GM18868 (cell line): ENCODE measurements around the gene DRAXIN.
A peak's percentile ranks its signal among the peaks of the same experiment; 100 is the strongest.

Experiments
- ATAC-seq: cut with Tn5 transposase; IDR thresholded peaks from one replicate; pipeline ENCODE4 v1.9.1; 2021; ENCODE audit warnings: mild to moderate bottlenecking, moderate library complexity; ENCODE audit not compliant: unreplicated experiment

Gene DRAXIN

DNA sequence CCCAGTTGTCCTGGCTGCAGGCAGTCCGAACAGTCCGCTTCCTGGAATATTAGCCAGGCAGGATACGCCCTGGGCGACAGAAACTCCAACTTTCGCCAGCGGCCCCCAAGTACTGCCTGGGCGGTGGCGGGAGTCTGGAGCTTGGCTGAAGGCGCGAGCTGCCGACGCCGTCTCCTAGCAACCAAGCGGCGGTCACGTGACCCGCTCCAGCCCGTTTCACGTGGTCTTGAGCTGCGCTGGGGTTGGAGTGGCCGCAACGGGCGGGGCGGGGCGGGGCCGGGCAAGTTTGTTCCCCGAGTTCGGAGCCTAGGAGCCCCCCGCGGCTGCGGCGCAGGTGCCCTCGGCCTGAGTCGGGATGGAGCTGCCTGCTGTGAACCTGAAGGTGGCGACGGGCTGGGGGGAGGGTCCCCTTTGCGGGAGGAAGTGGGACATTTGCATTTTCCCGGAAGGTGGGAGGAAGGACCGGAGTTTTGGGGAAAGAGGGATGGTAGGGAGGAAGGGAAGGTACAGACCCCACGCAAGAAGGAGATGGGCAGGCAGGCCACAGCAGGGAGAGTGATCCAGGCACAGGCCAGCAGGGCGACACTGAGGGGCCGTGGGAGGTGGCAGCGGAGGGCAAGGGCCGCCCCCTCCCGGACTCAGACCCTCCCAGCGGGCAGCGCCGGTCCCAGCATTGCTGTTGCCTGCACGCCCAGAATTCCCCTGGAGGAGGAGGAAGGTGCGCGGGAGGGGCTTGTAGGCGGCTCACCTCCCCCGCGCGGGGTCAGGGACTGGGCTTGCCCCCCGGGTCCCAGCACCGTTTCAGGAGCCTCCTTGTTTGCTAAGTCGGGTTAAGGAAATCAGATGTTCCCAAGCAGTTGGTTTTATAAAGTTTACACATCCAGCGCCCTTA, 44.6 kb downstream of the DRAXIN start, which contains the start of gene AGTRAP:
AGTRAP (plus strand) TSS at position 283 of the 892 bp plus-strand sequence; CDS start at position 356, 73 bp downstream.
- peak; percentile 73 for ATAC-seq

DNA sequence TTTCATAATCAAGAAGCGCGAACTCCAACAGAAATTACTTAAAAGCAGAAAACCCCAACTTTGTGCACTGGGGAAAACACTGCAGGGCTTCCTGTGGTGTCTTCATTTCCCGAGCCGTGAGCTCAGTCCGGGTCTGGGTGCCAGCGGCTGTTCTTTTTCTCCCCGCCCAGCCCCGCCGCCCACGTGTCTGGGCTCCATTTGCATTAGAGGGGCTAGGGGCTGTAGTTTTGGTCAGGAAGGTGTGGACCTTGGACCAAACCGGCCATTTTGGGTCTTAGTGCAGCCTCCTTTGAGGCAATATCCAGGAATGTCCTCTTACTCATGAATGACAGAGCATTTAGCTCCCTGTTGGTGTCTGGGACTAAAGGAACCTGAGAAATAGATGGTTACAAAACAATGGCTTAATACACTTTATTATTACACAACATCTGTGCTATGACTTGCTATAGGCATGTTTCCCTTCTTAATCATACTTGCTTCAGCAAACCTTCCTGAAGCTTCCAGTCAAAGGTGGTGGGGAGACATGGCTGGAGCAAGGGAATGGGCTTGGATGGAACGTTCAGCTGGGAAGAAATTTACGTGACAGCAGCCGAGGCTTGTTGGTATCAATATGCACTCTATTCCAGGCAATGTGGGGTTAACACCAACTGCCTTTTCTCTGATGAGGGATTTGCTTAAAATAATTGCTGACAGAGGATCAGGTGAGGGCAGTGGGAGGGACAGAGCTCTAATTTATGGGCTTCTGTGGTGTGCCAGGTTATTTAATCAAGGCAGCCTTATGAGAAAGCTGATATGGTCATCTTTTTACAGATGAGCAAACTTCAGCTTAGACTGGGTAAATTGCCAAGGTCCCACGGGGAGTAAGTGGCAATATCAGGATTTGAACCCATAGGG, 45.5 kb downstream of the DRAXIN start:
- ATAC-seq: no peak

DNA sequence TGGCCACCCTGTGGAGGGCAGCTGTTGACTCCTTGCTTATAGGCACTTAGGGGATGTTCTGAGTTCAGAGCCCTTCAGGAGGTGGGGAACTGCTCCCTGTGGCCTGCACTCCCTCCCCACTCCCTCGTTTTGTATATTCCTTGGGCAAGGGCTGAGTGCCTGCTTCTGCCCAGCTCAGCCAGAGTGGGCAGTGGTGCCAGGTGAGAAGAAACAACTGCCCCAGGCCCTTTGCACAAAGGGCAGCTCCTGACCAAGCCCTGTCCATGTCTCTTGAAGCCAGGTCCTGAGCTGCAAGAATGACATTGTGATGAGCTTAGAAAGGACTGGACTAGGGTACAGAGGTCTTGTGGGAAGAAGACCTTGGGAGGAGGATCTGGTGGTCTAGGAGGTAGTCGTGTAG, 46.6 kb downstream of the DRAXIN start:
- ATAC-seq: no peak

DNA sequence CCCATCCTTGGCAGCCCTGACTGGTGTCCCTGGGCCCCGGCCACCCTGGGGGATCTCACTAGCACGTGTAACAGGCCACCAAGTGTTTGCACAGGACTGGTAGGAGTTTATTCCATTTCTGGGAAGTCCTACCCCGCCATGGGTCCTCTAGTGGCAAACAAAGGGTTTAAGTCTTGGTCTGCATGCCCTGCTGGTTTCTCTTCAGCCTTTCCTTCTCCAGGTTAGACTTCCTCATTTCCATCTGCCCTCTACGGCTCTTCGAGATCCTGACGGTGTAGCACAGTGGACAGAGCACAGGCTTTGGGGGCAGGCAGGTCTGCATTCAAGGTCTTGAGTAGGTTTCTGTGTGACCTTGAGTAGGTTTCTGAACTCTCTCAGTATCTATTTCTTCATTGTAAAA, 47.3 kb downstream of the DRAXIN start:
- no peak for ATAC-seq

DNA sequence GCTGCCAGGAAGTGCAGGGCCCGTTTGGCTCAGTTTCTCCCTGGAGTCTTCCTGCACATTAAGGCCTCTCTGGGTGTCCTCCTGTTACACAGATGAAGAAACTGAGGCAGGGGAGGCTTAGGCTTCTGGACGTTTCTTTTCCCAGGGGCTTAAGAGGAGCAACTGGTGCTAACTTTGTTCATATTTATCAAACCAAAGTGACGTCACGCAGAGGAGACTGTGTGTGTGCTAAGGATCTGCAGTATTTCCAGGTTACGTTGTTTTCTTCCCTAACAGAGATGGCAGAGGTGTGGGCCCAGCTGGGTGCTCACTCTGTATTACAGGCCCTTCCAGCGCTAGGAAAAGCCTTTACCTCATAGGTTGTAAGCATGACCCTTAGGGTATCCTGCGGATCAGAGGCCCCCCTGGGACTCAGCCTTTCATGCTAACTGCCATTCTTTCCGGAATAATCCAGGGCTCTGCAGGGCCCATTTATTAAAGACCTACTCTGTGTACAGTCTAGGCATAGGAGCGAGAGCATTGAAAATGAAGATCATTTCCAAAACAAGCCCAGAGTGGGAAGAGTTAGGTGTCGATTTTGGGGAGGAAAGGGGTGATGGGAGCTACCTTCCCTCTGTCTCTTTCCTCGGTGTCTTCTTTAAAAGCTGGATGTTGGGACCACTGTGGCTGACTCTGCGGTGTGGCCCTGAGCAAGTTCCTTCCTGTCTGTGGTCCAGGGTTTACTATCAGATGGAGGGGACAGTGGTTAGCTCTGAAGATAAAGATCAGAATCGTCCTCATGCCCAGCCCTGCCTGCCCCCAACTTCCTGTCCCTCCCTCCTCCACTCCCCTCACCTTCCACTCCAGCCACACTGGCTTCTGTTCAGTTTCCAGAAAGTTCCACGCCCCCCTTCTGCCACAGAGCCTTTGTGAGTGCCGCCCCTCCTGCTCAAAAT, 49.0 kb downstream of the DRAXIN start:
- ATAC-seq: no peak

DNA sequence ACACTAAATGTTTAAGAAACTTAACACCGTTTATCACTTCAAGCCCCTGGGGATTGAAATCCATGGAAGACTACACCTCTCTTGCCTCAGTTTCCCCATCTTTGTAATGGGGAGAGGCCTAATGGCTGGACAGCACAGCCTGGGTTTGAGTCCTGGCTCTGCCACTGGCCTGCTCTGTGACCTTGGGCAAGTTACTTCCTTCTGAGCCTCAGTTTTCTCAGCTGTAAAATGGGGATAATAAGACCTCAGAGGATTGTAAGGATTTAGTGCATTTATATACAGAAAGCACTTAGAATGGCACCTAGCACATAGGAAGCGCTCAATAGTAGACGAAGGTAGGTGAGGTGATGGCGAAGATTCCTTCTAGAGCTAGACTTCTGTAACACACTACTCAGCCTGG, 50.0 kb downstream of the DRAXIN start:
- ATAC-seq: no peak

DNA sequence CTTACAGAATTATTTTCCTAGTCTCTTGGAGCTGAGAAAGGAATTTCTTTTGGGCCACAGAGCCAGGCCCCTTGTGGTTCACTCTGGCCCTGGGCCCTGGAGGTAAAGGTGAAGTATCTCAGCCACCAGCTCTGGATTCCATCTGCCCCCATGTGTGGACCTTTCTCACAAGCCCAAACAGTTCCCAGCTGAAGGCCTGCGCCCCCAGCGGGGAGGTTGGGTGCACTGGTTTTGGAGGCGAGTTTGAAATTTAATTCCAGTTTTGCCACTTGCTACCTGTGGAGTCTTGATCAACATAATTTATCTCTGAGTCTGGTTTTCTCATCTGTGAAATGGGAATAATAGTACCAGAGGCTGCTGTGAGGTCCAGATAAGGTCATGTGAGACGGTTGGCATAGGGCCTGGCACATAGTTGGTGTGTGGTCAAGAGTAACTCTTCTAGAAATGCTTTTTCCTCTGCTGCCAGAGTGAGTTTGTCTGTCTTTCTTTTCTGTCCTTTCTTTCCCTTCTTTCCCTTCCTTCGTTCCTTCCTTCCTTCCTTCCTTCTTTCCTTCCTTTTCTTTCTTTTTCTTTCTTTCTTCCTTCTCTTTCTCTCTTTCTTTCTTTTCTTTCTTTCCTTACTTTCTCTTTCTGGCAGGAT, 50.5 kb downstream of the DRAXIN start:
- no peak for ATAC-seq

DNA sequence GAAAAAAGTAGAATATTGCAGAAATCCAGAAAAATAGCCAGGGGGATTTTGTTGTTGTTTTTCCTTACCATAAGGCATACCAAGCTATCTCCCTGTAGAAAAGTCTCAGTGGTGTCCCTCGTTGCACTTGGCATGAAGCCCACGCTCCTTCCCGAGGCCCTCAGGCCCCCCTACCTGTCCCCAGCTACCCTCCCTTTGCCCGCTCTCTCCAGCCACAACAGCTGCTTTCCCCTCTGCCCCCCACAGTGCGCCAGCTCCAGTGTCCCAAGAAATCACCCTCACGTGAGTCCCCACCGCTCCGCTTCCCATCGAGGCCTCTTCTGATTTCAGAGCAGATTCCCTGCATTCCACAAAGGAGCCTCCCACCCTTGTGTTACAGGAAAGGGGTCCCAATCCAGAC, 52.8 kb downstream of the DRAXIN start:
- ATAC-seq: no peak

DNA sequence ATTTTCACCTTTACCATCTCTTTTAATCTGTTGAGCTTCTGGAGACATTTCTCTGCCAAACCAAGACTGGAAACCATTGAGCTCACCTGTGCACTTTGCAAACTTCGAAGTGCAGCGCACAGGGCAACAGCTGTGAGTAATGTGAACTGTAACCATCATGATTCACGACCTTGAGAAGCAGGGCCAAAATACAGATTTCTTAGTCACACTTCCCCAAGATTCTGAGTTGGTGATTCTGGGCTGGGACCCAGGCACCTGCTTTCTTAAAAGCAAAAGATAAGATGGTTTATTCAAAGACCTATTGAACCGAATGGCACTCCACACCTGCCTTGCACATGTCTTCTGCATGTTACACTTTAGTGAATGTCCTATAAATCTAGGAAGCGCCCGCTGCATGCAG, 54.6 kb downstream of the DRAXIN start:
- ATAC-seq: no peak

DNA sequence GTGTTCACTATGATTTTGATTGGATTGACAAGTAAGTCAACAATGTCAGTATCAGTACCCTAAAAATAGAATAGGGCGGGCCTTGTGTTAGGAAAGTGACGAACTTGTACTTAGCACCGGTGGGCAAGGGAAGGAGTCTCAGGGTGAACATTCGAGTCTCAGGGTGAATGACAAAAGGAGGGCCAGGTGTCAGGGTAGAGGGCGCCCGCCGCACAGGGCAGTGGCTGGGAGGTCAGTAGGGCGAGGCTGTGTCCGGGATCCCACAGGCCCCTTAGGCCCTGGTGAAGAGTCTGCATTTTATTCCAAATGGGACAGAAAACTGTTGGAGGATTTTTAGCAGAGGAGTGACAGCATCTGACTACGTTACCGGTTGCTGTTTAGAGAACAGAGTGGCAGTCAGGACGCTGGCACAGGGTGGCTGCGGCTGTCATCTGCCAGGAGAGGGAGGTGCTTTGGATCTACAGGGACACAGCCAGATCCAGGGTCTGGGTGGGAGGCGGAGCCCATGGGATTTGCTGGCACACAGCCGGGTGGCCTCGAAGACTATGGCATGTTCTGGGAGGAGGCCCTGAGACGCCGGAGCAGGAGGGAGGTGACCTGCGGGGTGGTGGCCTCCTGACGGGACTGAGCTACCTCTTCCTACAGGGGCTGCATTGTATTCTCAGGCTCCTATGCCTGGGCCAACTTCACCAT, 55.4 kb downstream of the DRAXIN start:
- no peak for ATAC-seq

DNA sequence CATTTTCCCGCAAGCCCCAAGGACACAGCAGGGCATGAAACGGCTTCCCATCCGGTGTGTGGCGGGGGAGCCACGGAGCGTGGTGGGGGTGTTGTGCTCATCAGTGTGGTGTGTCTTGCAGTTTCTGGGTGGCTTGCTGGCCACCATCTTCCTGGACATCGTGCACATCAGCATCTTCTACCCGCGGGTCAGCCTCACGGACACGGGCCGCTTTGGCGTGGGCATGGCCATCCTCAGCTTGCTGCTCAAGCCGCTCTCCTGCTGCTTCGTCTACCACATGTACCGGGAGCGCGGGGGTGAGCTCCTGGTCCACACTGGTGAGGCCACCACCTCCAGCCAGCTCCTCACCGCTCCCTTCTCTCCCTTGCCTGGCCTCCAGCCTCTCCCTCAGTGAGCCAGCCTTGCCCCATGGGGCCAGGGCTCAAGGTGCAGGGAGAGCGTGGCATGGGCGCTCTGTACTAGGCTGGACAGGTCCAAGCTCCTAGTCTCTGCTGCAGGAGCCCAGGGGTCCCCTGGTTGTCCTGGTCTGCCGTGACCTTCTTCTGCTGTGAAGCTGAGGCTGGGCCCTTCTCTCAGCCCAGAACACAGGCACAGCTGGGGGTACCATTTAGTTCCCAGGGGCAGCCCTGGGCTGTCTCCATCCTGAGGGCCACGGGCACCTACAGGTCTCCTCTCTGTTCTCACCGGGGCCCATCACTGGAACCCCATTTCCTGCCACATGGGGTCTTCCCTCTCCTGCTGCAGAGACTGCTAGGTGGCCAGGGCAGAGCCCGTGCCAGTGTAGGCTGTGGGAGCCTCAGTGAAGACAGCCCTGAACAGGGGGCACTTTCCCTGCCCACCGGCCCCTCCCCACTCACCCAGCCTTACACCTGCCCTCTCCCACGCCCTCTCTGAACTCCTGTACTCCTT, 57.0 kb downstream of the DRAXIN start:
- ATAC-seq: no peak

DNA sequence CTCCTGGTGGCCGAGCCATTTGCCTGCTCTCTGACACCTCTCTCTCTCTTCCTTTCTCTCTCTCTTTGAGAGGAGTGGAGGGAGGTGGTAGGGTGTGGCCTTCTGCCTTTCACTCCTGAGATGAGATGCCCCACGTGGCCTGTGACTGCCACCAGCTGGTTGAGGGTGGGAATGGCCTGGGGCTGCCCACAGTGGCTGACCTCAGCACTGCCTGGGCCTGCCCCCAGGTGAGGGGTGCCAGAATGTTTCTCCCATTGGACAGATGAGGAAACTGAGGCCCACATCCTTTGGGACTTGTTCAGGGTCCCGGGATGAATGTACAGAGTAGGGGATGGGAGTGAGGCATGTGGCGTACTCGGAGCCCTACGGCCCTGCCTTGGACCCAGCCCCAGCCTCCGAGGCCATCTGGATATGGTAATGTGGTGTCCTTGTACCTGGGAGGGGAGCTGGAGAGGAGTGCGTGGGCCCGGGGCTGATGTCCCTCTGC, 57.7 kb downstream of the DRAXIN start:
- no peak for ATAC-seq

DNA sequence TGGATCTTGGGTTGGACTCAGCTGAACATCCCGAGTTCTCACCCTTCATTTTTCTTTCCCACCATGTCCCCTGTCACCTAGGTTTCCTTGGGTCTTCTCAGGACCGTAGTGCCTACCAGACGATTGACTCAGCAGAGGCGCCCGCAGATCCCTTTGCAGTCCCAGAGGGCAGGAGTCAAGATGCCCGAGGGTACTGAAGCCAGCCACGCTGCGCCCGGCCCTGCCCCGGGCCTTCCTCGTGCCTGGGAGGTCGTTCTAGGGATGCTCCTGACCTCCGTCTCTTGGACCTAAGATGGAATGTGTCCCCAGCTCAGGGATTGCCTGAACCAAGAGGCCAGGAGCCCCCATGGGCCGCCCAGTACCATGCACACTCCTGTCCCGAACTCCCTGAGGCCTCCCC, 58.5 kb downstream of the DRAXIN start:
- ATAC-seq: no peak

DNA sequence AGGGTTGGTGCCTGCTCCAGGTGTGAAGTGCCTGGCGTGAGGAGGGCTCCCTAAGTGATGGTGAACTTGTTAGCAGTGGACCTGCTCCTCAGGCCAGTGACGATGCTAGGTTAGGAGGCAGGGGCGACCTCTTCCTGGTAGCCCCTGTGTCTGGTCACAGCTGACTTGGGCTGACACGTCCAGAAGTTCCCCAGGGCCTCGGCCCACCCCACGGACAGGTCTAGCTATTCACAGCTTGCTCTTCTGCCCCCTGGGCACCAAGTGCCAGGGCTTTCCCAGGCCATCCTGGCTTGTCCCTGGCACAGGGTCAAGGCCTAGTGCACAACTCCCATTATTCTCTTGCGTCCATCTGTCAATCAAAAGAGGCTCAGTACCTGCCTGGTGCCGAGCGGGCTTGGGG, 59.6 kb downstream of the DRAXIN start:
- no peak for ATAC-seq

DNA sequence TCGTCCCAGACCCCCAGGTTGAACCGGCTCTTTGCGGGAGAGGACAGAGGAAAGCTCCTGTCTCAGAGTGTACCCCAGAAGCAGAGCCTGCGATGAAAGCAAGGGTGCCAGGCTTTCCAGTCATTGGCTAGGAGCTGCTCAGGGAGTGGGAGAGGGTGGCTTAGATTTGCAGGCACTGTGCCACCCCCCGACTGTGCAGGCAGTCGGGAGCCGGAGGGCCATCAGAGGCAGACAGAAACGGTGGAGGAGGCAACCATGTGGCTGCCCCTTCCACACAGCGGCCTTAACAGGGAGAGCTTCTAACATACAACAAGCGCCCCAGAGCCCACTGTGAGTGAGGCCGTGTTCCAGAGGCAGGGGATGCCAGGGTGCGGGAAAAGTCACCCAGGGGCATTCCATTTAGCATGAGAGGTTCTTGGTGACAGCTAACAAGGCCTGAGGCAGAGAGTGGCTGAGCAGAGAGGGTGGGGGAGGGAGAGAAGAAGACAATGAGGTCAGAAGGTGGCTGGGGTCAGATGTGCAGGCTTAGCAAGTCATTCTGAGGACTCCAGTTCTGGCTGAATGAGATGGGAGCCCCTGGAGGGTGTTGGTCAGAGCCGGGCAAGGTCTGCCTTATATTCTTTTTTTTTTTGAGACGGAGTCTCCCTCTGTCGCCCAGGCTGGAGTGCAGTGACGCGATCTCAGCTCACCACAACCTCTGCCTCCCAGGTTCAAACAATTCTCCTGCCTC, 61.0 kb downstream of the DRAXIN start:
- ATAC-seq: no peak

DNA sequence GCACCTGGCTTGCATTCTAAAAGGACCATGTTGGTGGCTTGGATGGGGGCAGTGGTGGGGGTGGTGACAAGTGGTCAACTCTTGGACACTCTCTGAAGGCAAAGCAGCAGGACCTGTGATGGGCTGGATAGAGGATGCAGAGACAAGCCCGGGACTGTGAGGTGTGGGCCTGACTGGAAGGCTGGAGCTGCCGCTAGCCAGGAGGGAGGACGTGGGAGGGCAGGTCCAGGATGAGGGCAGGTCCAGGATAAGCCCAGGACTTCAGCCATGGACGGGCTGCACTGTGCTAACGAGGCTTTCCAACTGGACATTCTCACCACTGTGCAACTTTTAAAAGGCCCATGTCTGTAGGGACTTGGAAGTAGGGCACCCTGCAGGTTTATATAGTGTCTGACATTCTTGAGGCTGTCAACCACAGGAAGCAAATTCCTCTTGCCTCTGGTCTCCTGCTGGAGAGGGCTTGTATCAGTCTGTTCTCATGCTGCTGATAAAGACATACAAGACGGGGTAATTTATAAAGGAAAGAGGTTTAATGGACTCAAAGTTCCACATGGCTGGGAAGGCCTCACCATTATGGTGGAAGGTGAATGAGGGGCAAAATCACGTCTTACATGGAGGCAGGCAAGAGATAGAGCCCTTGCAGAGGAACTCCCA, 62.2 kb downstream of the DRAXIN start:
- no peak for ATAC-seq

DNA sequence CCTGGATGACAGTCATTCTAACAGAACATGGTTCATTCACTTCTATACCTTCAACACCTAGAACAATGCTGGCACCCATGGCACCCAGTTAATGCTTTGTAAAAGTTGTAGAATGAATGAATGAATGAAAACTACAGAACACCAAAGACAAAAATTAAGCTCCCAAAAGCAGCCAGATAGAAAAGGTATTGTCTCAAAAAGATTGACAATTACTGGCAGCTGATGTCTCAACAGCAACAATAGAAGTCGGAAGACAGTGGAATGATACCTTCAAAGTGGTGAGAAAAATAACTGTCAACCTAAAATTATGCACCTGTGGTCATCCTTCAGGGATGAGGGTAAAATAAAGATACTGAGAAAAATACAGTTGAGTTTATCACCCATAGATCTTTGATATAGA, 65.5 kb downstream of the DRAXIN start:
- ATAC-seq: no peak
